ENCODE measurements around the gene CEP44.

DNA sequence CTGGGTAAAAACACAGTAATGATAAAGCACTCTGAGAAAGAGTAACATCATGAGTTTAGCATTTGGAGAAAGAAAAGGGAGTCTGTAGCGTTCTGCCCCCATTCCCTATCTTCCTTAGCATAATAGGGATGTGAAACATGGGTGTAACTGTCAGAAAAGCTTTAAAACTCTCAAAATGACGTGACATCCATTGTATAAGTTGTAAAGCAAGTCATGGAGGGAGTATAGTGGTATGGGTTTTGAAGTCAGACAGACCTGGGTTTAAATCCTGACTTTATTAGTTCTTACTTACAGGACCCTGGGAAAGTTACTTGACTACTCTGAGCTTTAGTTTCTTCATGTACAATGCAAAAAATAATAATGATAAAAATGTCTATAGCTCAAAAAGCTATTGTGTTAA lies 17.3 kb upstream of the CEP44 start:
- TF ChIP-seq, protein P1, sequence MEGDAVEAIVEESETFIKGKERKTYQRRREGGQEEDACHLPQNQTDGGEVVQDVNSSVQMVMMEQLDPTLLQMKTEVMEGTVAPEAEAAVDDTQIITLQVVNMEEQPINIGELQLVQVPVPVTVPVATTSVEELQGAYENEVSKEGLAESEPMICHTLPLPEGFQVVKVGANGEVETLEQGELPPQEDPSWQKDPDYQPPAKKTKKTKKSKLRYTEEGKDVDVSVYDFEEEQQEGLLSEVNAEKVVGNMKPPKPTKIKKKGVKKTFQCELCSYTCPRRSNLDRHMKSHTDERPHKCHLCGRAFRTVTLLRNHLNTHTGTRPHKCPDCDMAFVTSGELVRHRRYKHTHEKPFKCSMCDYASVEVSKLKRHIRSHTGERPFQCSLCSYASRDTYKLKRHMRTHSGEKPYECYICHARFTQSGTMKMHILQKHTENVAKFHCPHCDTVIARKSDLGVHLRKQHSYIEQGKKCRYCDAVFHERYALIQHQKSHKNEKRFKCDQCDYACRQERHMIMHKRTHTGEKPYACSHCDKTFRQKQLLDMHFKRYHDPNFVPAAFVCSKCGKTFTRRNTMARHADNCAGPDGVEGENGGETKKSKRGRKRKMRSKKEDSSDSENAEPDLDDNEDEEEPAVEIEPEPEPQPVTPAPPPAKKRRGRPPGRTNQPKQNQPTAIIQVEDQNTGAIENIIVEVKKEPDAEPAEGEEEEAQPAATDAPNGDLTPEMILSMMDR (IDR thresholded peaks at IDR 0.05): no peak
- TF ChIP-seq POLR2AphosphoS5 (IDR thresholded peaks at IDR 0.05; ENCODE audit: insufficient read depth in 1 of 2, low read depth in 1 of 2): no peak
